ENCODE results near the gene GEMIN2. TPM values are rescaled to one million over a fixed set of nuclear protein-coding genes. Genes with fewer than 3 reads are reported as not detected.

Gene GEMIN2
- total RNA-seq, 4 donors from 2014 or later: 13.7 to 20.1 (median 17.7) TPM

- Histone ChIP-seq H3K27me3 (no peaks in the 10 kb centered on the region), H3K4me1 (no peaks in the 10 kb centered on the region), H3K4me3 (no peak overlapping the region), H3K9me3 (no peaks in the 10 kb centered on the region), H3K27ac (replicated peaks in 1 of 4) (no peak overlapping the region), H3K36me3 (peaks cover 31 to 97% (median 69%) of the 10 kb centered on the region in 4 donors)
- WGBS: 82% methylated on average over 5 of the region's 5 CpGs
- intact Hi-C loops (cut with DNase I): no loop called here
- TF ChIP-seq POLR2A (IDR thresholded peaks at IDR 0.05; ENCODE audit: low read depth): no peak
- no peak for DNase-seq (ENCODE audit: extremely low spot score)
Measured at GRCh38 chr14:39083127-39083526, 31.0 kb upstream of the GEMIN2 start.

- TF ChIP-seq POLR2AphosphoS5 (IDR thresholded peaks at IDR 0.05) (no peak), EP300 (IDR thresholded peaks at IDR 0.05) (no peak), POLR2A (IDR thresholded peaks at IDR 0.05; ENCODE audit: low read depth) (no peak)
- TF ChIP-seq, protein P1, sequence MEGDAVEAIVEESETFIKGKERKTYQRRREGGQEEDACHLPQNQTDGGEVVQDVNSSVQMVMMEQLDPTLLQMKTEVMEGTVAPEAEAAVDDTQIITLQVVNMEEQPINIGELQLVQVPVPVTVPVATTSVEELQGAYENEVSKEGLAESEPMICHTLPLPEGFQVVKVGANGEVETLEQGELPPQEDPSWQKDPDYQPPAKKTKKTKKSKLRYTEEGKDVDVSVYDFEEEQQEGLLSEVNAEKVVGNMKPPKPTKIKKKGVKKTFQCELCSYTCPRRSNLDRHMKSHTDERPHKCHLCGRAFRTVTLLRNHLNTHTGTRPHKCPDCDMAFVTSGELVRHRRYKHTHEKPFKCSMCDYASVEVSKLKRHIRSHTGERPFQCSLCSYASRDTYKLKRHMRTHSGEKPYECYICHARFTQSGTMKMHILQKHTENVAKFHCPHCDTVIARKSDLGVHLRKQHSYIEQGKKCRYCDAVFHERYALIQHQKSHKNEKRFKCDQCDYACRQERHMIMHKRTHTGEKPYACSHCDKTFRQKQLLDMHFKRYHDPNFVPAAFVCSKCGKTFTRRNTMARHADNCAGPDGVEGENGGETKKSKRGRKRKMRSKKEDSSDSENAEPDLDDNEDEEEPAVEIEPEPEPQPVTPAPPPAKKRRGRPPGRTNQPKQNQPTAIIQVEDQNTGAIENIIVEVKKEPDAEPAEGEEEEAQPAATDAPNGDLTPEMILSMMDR (IDR thresholded peaks at IDR 0.05): no peak
- Histone ChIP-seq H3K4me3 (no peak overlapping the region), H3K36me3 (peaks cover 46 to 97% (median 79%) of the 10 kb centered on the region in 4 donors), H3K4me1 (no peaks in the 10 kb centered on the region), H3K9me3 (no peaks in the 10 kb centered on the region), H3K27ac (replicated peaks in 1 of 4) (no peak overlapping the region), H3K27me3 (no peaks in the 10 kb centered on the region)
- intact Hi-C loops (cut with DNase I): no loop called here
- 87% methylated on average over 7 of the region's 7 CpGs for WGBS
- no peak for DNase-seq (ENCODE audit: extremely low spot score)
Measured at GRCh38 chr14:39085933-39086332, 28.2 kb upstream of the GEMIN2 start.

- H3K9me3 ChIP-seq: no peaks in the 10 kb centered on the region
- H3K4me1 ChIP-seq: no peaks in the 10 kb centered on the region
- TF ChIP-seq, protein P1 (IDR thresholded peaks at IDR 0.05): no peak
- TF ChIP-seq EP300 (IDR thresholded peaks at IDR 0.05) (no peak), POLR2A (IDR thresholded peaks at IDR 0.05; ENCODE audit: low read depth) (no peak), POLR2AphosphoS5 (IDR thresholded peaks at IDR 0.05) (no peak)
- WGBS: 94% methylated on average over 2 of the region's 2 CpGs
- no peak for DNase-seq (ENCODE audit: extremely low spot score)
- no peaks in the 10 kb centered on the region for H3K27me3 ChIP-seq
- H3K27ac ChIP-seq (replicated peaks in 1 of 4): no peak overlapping the region
- no peak overlapping the region for H3K4me3 ChIP-seq
- intact Hi-C loops (cut with DNase I): no loop called here
- H3K36me3 ChIP-seq: peaks cover 52 to 97% (median 75%) of the 10 kb centered on the region in 4 donors
Measured at GRCh38 chr14:39087493-39087892, 26.6 kb upstream of the GEMIN2 start.

- intact Hi-C loops (cut with DNase I): no loop called here
- Histone ChIP-seq H3K4me1 (peaks cover 0 to 8% (median 7%) of the 10 kb centered on the region in 4 donors), H3K27ac (replicated peaks in 1 of 4) (no peak overlapping the region), H3K4me3 (no peak overlapping the region), H3K27me3 (no peaks in the 10 kb centered on the region), H3K36me3 (peaks cover 38 to 94% (median 68%) of the 10 kb centered on the region in 4 donors), H3K9me3 (no peaks in the 10 kb centered on the region)
- no peak for DNase-seq (ENCODE audit: extremely low spot score)
- 98% methylated on average over 4 of the region's 4 CpGs for WGBS
- TF ChIP-seq EP300 (IDR thresholded peaks at IDR 0.05) (no peak), POLR2A (IDR thresholded peaks at IDR 0.05; ENCODE audit: low read depth) (no peak), POLR2AphosphoS5 (IDR thresholded peaks at IDR 0.05) (no peak)
- TF ChIP-seq, protein P1 (IDR thresholded peaks at IDR 0.05): no peak
Measured at GRCh38 chr14:39090548-39091111, 23.5 kb upstream of the GEMIN2 start.

DNA sequence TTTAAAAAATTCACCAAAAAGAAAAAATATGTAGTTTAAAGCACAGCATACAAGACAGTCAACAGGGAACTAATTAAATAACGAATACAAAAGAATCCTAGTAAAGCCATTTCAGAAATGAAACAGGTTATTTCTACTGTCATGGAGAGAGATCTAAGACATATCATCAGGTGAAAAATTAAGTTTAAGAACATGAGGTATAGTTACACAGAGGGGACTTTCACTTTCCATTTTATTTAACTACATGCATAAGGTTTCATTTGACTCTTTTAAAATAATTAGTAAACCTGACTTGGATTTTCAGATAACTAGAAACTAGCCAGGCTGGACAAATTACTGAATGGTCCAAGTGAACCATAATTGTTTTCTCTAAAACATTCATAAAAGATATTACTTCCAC is 22.4 kb upstream of the GEMIN2 start:
- intact Hi-C loops (cut with DNase I): no loop called here
- H3K36me3 ChIP-seq: peaks cover 31 to 90% (median 60%) of the 10 kb centered on the region in 4 donors

More for the DNA sequence above, 22.4 kb upstream of the GEMIN2 start:
- DNase-seq (ENCODE audit: extremely low spot score): no peak
- H3K9me3 ChIP-seq: no peaks in the 10 kb centered on the region
- WGBS: 86% methylated on average over 1 of the region's 1 CpG
- H3K27ac ChIP-seq (replicated peaks in 1 of 4): no peak overlapping the region
- H3K4me3 ChIP-seq: no peak overlapping the region
- TF ChIP-seq, protein P1 (IDR thresholded peaks at IDR 0.05): no peak
- no peak for TF ChIP-seq POLR2AphosphoS5 (IDR thresholded peaks at IDR 0.05)
- no peak for TF ChIP-seq POLR2A (IDR thresholded peaks at IDR 0.05; ENCODE audit: low read depth)
- no peak for TF ChIP-seq EP300 (IDR thresholded peaks at IDR 0.05)
- H3K27me3 ChIP-seq: no peaks in the 10 kb centered on the region
- H3K4me1 ChIP-seq: peaks cover 0 to 17% (median 8%) of the 10 kb centered on the region in 4 donors

Measured in esophagus muscularis mucosa (tissue), 4 donors.